Germinal center (tissue), 1 donor: Measurements from ENCODE around the gene TRH.

Experiments used
- DNase-seq: peaks from one replicate; pipeline ENCODE4 v3.0.0; 2012; ENCODE audit warnings: mixed read lengths, low spot score

TRH gene, protein sequence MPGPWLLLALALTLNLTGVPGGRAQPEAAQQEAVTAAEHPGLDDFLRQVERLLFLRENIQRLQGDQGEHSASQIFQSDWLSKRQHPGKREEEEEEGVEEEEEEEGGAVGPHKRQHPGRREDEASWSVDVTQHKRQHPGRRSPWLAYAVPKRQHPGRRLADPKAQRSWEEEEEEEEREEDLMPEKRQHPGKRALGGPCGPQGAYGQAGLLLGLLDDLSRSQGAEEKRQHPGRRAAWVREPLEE

DNA sequence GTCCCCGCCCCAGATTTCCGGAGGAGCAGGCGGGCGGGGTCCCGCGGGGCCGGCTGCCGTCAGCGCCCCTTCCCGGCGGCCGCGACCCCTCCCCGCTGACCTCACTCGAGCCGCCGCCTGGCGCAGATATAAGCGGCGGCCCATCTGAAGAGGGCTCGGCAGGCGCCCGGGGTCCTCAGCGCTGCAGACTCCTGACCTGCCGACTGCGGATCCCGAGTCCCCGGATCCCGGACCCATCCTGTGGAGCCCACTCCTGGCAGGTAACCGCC, at the start of gene TRH:
Gene TRH (plus strand): TSS at position 157 of the 269 bp plus-strand sequence. CDS start 1,097 bp downstream, outside the sequence.
- DNase-seq: no peak

DNA sequence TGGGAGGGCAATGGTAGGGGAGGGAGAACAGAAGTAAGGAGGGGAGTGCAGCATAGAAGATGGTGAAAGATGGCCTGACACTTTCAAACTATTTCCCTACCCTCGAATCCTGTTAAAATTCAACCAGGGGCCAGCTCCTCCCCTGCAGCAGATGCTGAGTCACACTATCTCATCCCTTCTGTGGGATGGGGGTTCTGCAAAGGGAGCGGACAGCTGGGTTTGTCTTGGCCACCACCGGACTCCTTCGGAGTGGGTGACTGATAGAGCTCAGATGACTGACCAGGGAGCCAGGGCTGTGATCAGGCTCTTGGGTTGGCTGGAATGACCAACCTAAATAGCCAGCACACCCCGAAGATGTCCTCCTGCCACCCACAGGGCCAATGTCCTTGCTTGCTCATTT, 47.4 kb upstream of the TRH start:
- no peak for DNase-seq

DNA sequence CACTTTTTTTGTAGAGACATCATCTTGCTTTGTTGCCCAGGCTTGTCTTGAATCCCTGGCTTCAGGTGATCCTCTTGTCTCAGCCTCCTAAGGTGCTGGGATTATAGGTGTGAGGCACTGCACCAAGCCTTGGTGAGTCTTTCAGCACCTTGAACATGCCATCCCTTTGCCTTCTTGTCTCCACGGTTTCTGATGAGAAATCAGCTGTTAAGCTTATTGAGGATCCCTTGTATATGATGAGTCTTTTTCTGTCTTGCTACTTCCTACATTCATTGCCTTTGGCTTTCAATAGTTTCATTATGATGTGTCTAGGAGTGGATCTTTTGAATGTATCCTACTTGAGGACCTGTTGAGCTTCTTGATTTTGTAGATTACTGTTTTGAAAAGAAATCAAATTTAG, 45.1 kb upstream of the TRH start:
- DNase-seq: no peak

GRCh38 chr3:129933471-129933870, 41.0 kb upstream of the TRH start:
- no peak for DNase-seq

- peak; percentile 55 for DNase-seq
Observed at GRCh38 chr3:129934234-129935123, 40.0 kb upstream of the TRH start.

DNA sequence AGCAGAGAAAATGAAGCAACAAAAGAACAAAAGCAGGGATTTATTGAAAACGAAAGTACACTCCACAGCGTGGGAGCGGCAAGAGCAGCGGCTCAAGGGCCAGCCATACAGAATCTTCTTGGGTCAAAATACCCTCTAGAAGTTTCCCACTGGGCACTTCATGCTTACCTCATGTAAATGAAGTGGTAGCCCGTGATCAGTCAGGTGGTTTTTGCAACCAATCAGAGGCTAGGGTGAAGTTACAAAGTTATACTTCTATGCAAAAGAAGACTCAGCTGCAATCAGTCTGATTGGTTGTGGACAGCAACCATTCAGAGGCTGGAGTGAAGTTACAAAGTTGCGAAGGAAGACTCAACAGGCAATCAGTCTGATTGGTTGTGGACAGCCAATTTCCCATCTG, 37.8 kb upstream of the TRH start:
- DNase-seq: no peak

DNA sequence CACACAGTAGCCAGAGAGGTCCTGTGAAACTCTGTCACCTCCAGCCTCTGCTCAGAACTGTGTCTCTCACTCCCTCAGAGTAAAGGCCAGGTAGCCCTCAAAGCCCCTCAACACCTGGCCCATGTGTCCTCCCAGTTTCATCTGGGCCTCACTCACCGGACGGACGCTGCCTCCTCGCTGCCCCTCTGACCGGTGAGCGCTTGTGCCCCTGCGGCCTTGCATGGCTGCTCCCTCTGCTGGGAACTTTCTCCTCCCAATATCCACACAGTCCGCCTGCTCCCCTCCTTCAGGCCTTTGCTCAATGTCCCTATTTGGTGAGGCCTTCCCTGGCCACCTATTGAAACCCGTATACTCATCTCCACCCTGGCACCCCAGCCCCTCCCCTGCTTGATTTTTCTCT, 36.8 kb upstream of the TRH start:
- DNase-seq: no peak

DNA sequence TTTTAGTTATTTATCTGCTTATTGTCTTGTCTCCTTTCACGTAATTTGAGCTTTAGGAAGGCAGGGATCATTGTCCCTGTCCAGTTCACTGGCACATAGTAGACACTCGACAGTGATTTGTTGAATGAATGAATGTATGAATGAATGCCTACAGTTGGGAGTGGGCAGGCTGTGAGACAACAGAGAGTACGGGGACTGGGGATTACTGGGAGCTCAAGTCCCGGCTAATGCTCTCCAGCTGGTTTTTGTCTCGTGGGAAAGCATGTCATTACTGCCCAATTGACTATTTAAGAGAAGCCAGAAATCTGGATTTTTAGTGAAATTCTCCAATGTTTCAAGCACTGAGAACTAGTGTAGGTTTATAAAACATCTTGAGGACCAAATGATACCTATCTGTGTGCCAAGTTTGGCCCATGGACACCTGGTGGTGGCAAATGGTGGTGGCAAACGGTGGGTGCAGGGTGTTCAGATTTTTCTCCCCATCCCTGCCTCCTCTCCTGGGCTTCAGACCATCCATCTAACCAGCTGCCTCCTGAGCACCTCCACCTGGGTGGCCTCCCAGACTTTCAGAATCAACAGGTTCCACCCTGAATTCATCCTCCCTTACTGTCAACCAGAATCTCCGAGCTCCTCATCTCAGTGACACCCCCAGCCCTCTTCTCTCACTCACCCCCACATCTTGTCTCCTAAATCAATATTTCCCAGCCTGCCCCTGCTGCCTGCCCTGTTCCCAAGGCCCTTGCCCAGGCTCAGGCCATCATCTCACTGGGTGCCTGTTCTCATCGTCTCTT, 36.2 kb upstream of the TRH start:
- DNase-seq: no peak

GRCh38 chr3:129940086-129940485, 34.4 kb upstream of the TRH start:
- DNase-seq: no peak

DNA sequence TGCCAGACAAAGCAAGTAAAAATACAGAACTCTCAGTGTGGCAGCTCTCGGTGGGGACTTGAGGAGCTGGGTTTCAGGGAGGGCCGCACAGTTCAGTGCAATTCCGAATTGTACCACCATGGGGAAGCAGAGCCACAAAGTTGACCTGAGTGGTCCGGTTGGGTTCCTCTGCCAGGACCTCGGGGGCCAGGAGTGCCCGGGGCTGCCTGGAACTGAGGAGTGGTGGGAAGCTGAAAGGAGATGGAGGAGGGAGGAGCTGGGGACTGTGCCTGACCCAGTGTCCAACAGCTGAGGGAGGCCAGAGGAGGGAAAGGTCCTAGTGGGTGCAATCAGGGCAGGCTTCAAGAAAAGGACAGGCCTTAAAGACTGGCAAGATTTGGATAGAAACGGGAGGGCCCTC, 32.2 kb upstream of the TRH start:
- peak; percentile 62 for DNase-seq

- no peak for DNase-seq
Observed at GRCh38 chr3:129943020-129943419, 31.5 kb upstream of the TRH start.

DNA sequence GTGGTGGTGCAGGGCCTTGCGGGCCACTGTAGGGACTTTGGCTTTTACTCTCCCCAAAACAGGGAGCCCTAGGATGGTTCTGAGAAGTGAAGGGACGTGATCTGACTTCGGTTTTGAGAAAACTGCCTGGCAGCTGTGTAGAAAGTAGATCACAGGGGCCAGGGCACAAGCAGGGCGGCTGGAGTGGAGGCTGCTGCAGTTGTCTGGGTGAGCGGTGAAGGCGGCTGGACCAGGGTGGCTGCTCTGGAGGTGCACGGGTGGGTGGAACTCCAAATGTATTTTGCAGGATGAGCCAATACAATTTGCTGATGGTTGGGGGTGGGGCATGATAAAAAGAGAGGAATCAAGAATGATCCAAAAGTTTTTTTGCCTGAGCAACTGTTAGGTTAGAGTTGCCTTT, 29.8 kb upstream of the TRH start:
- DNase-seq: no peak

DNA sequence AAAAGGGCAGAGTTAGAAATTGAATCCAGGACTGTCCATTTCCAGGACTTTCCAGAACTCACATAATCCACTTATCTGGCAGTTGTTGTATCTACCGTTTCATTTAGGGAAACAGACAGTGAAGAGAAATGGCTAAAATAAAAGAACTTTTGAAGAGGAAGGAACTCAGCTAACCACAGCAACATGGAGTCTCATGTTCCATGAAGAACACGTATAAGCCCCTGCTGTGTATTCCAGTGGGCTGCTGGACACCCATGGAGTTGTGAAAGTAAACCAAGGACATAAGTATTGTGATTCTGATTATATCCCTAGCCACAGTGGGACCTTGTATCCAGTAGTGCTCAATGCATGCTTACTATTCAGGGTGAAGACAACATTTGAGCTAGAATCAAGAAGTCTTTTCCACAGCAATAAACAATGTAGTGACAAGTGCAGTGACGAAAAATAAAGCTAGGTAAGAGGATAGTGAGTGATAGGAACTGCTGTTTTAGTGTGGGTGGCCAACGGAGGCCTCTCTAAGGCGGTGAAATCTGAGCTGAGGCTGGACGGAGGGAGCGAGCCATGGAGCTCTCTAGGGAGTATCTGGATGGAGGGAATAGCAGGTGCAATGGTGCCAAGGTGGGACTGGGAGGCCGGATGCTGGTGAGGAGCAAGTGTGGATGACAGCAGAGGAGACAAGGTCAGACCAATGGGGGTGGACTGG, 26.8 kb upstream of the TRH start:
- DNase-seq: no peak

- no peak for DNase-seq
Observed at GRCh38 chr3:129950318-129951046, 24.0 kb upstream of the TRH start.

DNA sequence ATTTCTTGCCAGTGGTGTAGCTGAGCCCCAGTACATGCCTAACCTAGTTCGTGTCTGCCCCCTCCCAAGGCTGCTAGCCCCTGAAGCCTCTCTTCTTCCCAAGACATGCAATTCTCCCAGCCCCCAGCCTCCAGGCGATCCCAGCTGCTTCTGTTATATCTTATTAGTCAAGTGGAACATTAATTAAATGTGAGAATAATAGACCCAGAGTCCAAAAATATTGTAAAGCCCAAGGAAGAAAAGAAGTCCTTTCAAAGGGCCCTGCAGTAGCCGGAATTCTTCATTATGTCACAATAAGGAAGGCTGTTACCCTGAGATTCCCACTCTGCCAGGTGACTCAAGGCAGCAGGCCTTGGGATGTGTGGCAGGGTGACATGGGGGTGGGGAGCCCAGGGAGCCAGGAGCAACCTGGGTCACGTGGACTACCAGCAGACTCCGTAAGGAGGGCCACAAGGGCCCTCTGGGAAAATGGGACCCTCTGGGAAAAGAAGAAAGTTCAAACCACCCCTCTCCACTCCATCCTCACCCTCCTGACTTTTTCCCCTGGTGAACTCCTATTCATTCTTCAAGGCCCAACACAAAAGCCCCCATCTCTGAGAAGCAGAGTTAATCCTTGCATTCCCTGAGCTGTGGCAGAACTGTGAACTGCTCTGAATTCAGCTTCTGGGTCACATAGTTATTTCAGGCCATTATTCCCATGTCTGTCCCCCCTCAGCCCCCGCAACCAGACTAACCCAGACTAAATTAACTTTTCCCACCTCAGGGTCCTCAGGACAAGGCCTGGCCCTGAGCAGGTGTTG, 21.8 kb upstream of the TRH start:
- no peak for DNase-seq

GRCh38 chr3:129953621-129954020, 20.9 kb upstream of the TRH start:
- DNase-seq: no peak

GRCh38 chr3:129954514-129954913, 20.0 kb upstream of the TRH start:
- DNase-seq: no peak

DNA sequence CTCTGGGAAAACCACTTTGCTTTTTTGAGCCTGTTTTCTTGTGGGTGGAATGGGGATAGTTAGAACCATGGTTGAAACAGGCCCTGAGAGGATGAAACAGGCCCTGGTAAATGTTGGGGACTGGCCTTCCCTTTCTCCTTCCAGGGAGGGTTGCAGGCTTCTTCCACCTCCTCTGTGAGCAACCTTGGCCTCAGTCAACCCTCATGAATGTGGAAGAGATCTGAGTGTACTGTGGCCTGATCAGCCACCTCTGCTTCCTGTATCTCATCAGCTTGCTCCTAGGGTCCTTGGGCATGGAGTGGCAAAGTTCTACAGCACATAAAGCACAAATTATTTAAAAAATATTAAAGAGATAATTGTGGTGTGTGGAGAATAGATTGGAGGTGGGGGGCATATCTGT, 17.6 kb upstream of the TRH start:
- DNase-seq: no peak

DNA sequence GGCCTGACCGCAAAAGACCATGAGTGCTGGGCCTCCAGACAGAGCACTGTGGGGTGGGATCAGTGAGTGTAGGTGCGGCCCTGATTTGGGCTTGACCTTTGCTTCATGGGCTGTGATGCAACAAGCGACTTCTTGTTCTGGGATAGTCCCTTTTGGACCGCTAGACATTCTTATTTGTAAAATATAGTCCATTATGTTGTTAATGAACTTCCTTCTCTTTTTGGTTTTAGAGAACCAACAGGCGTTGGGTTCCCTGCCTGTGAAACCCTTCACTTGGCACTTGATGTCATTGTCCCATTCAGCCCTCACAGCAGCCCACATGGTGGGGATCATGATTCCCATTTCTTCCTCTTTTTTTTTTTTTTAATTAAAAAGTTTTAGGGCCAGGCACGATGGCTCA, 15.8 kb upstream of the TRH start:
- no peak for DNase-seq

DNA sequence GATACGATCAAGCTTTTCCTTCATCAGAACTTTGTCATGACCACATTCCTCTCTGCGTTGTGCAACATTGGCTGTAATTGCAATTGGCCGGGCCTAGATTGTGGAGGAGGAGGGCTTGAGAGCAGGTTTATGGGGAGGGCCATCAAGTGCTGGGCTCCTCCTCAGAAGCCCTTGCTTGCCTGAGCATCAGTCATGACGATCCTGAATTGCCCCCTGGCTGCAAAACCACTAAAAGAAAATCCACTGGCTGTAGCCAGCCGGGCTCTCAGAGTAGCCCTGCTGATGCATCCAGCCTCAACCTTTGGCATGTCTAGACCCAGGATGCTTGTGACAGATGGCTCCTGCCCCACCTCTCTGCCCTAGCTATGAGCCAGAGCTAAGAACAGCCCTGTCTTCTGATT, 13.4 kb upstream of the TRH start:
- DNase-seq: no peak

- no peak for DNase-seq
Observed at GRCh38 chr3:129962600-129962999, 11.9 kb upstream of the TRH start.
